ENCODE measurements around the gene GPR142.
A peak's percentile ranks its signal among the peaks of the same experiment; 100 is the strongest.

The GPR142 gene

GRCh38 chr17:74386386-74386785 is 19.1 kb downstream of the GPR142 start:
- H3K4me1 ChIP-seq (ENCODE audit: control insufficient read depth, insufficient read depth, low read length) = no peaks in the 10 kb centered on the region
- TF ChIP-seq ZNF664 (tag by site-specific recombination; IDR thresholded peaks at IDR 0.05) = no peak
- TF ChIP-seq, protein P1, sequence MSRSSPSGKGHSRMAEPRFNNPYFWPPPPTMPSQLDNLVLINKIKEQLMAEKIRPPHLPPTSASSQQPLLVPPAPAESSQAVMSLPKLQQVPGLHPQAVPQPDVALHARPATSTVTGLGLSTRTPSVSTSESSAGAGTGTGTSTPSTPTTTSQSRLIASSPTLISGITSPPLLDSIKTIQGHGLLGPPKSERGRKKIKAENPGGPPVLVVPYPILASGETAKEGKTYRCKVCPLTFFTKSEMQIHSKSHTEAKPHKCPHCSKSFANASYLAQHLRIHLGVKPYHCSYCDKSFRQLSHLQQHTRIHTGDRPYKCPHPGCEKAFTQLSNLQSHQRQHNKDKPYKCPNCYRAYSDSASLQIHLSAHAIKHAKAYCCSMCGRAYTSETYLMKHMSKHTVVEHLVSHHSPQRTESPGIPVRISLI (tag by site-specific recombination; IDR thresholded peaks at IDR 0.05) = no peak
- no peak for TF ChIP-seq PBX3 (CRISPR knock-in tag; IDR thresholded peaks at IDR 0.05)
- ChIA-PET CTCF (interaction anchor here (0.6 to 15.0 kb wide), 2 partner anchors 70 to 212 kb away, joined by 3 to 453 read pairs; no protein-coding TSS in a partner anchor), POLR2A (no interaction called here)
- H3K9me3 ChIP-seq (ENCODE audit: control insufficient read depth, insufficient read depth, low read depth, low read length) = no peaks in the 10 kb centered on the region
- no peak overlapping the region for H3K27ac ChIP-seq (ENCODE audit: extremely low read depth, low read depth, low read length)
- H3K36me3 ChIP-seq (ENCODE audit: control insufficient read depth in 2 of 2, insufficient read depth in 1 of 2, low read length in 2 of 2) = no peaks in the 10 kb centered on the region
- no peak overlapping the region for H3K4me3 ChIP-seq (ENCODE audit: low read depth, low read length)

DNA sequence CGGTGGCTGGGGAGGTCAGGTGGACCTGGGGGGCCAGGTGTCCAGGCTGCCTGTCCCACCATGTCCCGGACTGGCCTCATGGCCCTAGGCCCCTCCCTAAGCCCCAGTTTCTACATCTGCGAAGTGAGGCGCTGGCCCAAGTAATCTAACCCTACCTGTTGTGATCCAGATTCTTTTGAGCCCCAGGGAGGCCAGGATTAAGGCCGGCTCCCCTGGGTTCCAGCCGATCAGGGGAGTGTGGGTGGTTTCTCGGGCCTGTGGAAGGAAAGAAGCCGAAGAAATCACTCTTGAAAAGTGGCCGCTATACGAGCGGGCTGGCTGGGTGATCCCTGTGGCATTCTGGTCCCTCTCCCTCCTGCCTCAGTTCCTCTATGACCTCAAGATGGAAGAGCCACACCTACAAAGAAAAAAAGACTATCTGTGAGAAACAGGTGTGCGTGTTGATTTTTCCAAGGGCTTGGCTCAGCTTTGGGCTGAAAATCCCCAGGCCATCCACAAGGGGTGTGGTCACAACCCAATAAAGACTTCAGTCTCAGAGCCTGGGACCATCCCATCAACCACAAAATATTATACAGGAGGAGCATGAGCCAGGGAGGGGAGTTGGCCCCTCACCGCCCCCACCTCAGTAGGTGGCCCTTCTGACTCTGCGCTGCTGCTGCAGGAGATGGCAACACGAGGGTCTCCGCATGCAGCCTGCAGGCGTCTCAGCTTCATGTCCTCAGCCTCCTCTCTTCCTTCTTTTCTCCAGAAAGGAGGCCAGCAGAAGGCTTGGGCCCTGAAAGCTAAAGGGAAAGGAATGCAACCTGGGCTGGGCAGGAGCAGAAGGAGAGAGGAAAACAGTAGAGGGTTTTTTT is 20.3 kb downstream of the GPR142 start:
- H3K9me3 ChIP-seq (ENCODE audit: control insufficient read depth, insufficient read depth, low read depth, low read length) = no peaks in the 10 kb centered on the region
- H3K4me3 ChIP-seq (ENCODE audit: low read depth, low read length) = no peak overlapping the region
- no peak overlapping the region for H3K27ac ChIP-seq (ENCODE audit: extremely low read depth, low read depth, low read length)
- no peak for TF ChIP-seq PBX3 (CRISPR knock-in tag; IDR thresholded peaks at IDR 0.05)
- peak; percentile 45; the same call in 1 of the 2 replicates for TF ChIP-seq KLF1 (tag by site-specific recombination; IDR thresholded peaks at IDR 0.05)
- no peak for TF ChIP-seq ZNF626 (tag by site-specific recombination; IDR thresholded peaks at IDR 0.05)
- TF ChIP-seq, protein P2, sequence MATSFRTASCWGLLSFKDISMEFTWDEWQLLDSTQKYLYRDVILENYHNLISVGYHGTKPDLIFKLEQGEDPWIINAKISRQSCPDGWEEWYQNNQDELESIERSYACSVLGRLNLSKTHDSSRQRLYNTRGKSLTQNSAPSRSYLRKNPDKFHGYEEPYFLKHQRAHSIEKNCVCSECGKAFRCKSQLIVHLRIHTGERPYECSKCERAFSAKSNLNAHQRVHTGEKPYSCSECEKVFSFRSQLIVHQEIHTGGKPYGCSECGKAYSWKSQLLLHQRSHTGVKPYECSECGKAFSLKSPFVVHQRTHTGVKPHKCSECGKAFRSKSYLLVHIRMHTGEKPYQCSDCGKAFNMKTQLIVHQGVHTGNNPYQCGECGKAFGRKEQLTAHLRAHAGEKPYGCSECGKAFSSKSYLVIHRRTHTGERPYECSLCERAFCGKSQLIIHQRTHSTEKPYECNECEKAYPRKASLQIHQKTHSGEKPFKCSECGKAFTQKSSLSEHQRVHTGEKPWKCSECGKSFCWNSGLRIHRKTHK (tag by site-specific recombination; IDR thresholded peaks at IDR 0.05) = no peak
- TF ChIP-seq ZNF404 (tag by site-specific recombination; IDR thresholded peaks at IDR 0.05) = no peak
- POLR2A ChIA-PET = no interaction called here
- no peaks in the 10 kb centered on the region for H3K36me3 ChIP-seq (ENCODE audit: control insufficient read depth in 2 of 2, insufficient read depth in 1 of 2, low read length in 2 of 2)
- CTCF ChIA-PET = interaction anchor here (0.6 to 2.6 kb wide), 3 partner anchors 9 to 70 kb away, joined by 6 to 9 read pairs (median 7); no protein-coding TSS in a partner anchor
- H3K4me1 ChIP-seq (ENCODE audit: control insufficient read depth, insufficient read depth, low read length) = no peaks in the 10 kb centered on the region

DNA sequence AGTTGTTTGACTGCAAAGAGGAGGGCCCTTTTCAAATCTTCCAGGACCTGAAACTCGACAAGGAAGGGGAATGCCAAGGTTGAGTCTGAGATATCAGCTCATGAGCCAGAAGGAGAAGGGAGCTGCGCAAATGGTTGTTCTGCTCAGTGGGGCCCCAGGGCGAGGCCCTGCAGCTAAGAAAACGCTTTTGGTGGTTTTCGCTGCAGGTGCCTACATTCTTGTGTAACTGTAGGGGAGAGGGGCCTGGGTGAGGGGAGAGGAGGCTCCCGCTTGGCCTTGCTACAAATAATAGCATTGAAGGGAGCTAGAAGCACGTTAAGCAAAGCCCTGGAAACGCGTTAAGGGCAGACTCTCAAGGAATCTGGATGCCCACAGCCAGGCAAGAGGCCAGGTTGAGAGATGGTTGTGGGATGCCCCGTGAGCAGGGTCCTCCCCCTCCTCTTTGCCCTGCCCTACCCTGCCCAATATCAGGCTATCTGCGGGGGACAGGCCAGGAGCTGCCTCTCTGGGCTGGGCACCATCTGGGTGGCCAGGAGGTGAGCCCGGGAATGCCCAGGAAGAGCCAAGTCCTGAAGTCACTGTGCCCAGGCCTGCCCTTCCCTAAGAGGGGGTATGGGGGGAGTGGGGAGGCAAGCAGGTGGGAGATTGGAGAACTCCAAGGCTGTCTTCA is 21.9 kb downstream of the GPR142 start:
- ChIA-PET POLR2A (no interaction called here), CTCF (interaction anchor here (0.8 to 2.6 kb wide), 4 partner anchors 10 to 68 kb away, joined by 3 to 9 read pairs (median 4); no protein-coding TSS in a partner anchor)
- H3K27ac ChIP-seq (ENCODE audit: extremely low read depth, low read depth, low read length) = no peak overlapping the region
- TF ChIP-seq ZNF785 (tag by site-specific recombination; IDR thresholded peaks at IDR 0.05) = no peak
- no peak for TF ChIP-seq HOXA7 (CRISPR knock-in tag; IDR thresholded peaks at IDR 0.05; ENCODE audit: borderline replicate concordance)
- TF ChIP-seq ZBTB44 (tag by site-specific recombination; IDR thresholded peaks at IDR 0.05) = no peak
- no peak for TF ChIP-seq YY1 (tag by site-specific recombination; IDR thresholded peaks at IDR 0.05)
- TF ChIP-seq ZNF302 (tag by site-specific recombination; IDR thresholded peaks at IDR 0.05; ENCODE audit: low read depth) = no peak
- TF ChIP-seq ZNF112 (tag by site-specific recombination; IDR thresholded peaks at IDR 0.05) = no peak
- TF ChIP-seq, protein P3, sequence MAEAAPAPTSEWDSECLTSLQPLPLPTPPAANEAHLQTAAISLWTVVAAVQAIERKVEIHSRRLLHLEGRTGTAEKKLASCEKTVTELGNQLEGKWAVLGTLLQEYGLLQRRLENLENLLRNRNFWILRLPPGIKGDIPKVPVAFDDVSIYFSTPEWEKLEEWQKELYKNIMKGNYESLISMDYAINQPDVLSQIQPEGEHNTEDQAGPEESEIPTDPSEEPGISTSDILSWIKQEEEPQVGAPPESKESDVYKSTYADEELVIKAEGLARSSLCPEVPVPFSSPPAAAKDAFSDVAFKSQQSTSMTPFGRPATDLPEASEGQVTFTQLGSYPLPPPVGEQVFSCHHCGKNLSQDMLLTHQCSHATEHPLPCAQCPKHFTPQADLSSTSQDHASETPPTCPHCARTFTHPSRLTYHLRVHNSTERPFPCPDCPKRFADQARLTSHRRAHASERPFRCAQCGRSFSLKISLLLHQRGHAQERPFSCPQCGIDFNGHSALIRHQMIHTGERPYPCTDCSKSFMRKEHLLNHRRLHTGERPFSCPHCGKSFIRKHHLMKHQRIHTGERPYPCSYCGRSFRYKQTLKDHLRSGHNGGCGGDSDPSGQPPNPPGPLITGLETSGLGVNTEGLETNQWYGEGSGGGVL (tag by site-specific recombination; IDR thresholded peaks at IDR 0.05) = no peak
- TF ChIP-seq ZNF16 (tag by site-specific recombination; IDR thresholded peaks at IDR 0.05; ENCODE audit: low read depth) = no peak
- TF ChIP-seq ZNF157 (tag by site-specific recombination; IDR thresholded peaks at IDR 0.05) = no peak
- no peak for TF ChIP-seq ZNF175 (tag by site-specific recombination; IDR thresholded peaks at IDR 0.05)
- TF ChIP-seq ZNF391 (tag by site-specific recombination; IDR thresholded peaks at IDR 0.05; ENCODE audit: borderline replicate concordance, low read depth) = no peak
- no peak for TF ChIP-seq FEZF1 (tag by site-specific recombination; IDR thresholded peaks at IDR 0.05)
- TF ChIP-seq ZNF548 (tag by site-specific recombination; IDR thresholded peaks at IDR 0.05) = no peak
- TF ChIP-seq EGR2 (tag by site-specific recombination; IDR thresholded peaks at IDR 0.05; ENCODE audit: low read depth) = no peak

More for the DNA sequence above, 21.9 kb downstream of the GPR142 start:
- no peaks in the 10 kb centered on the region for H3K9me3 ChIP-seq (ENCODE audit: control insufficient read depth, insufficient read depth, low read depth, low read length)
- no peaks in the 10 kb centered on the region for H3K36me3 ChIP-seq (ENCODE audit: control insufficient read depth in 2 of 2, insufficient read depth in 1 of 2, low read length in 2 of 2)
- no peak overlapping the region for H3K4me3 ChIP-seq (ENCODE audit: low read depth, low read length)
- no peaks in the 10 kb centered on the region for H3K4me1 ChIP-seq (ENCODE audit: control insufficient read depth, insufficient read depth, low read length)
